K562 (cell line): Measurements from ENCODE around the gene MYOM3. TPM values are rescaled to one million over a fixed set of nuclear protein-coding genes. Genes with fewer than 3 reads are reported as not detected.

Source experiments
- ATAC-seq: fragments of 200-7000 bp; cut with Tn5 transposase; 3 replicates; pipeline ENCODE4 v1.9.1; 2020; ENCODE audit warnings: moderate library complexity
- BruUV-seq: library from RNA; stranded (reverse); fragments of 400-500 nt; replicated peaks from 2 replicates; lab custom pipeline; 2021; lab: Mats Ljungman, UMichigan
- CTCF ChIA-PET: fragments of 300-600 bp; formaldehyde crosslinking; extraction: SDS; loops from one replicate; lab custom pipeline; 2021; ENCODE audit warnings: low intra/inter-chr PET ratio; lab: Yijun Ruan, JAX
- POLR2A ChIA-PET: fragments of 300-600, 350-650 bp; sonication (Branson Sonifier 250); formaldehyde crosslinking; extraction: SDS; loops from one replicate; lab custom pipeline; 2021; ENCODE audit warnings: antibody characterized with exemption, inconsistent platforms; lab: Yijun Ruan, JAX
- DNase-seq, 4 experiments: peaks; one replicate each; pipeline versions ENCODE4 v3.0.0 to v3.0.0-alpha.2; 2011 to 2018; ENCODE audit warnings: low spot score in 3 of 4, mixed read lengths in 3 of 4; ENCODE audit errors: extremely low read depth in 1 of 4
- FAIRE-seq: peaks from 2 replicates; lab custom pipeline; 2011; peaks lifted over from hg19 to GRCh38; lab: Jason Lieb, UNC
- H2AFZ ChIP-seq: 2 replicates; pipeline ENCODE4 v1.6.0; 2011; ENCODE audit warnings: low read depth, low read length, control low read depth, inconsistent platforms
- H3K27ac ChIP-seq: fragments of 200-600 bp; 3 replicates; pipeline ENCODE4 v1.8.0; 2011; ENCODE audit warnings: low read depth, mild to moderate bottlenecking, control low read depth, inconsistent platforms, low read length, moderate library complexity, mixed read lengths; ENCODE audit errors: extremely low read depth
- H3K27me3 ChIP-seq, 2 experiments: fragments of 300-600 bp in 1 of 2; 2 replicates in 1 of 2; 3 replicates in 1 of 2; pipeline versions ENCODE4 v1.6.0 to v1.8.0; 2011; ENCODE audit warnings: inconsistent platforms in 2 of 2, low read length in 2 of 2, mild to moderate bottlenecking in 1 of 2, mixed read lengths in 1 of 2, moderate library complexity in 1 of 2; ENCODE audit not compliant: control insufficient read depth in 2 of 2, insufficient read depth in 2 of 2
- H3K36me3 ChIP-seq: fragments of 300-600 bp; 3 replicates; pipeline ENCODE4 v1.8.0; 2011; ENCODE audit warnings: mild to moderate bottlenecking, low read length, inconsistent platforms; ENCODE audit not compliant: control insufficient read depth, insufficient read depth
- H3K4me1 ChIP-seq, 2 experiments: fragments of 200-600 bp in 1 of 2; replicated peaks in 1 of 2; 2 replicates in 1 of 2; 3 replicates in 1 of 2; pipeline versions ENCODE4 v1.5.1 to v1.8.0; 2011; ENCODE audit warnings: inconsistent platforms in 2 of 2, low read length in 2 of 2, mild to moderate bottlenecking in 1 of 2, mixed read lengths in 1 of 2, moderate library complexity in 1 of 2; ENCODE audit not compliant: control insufficient read depth in 2 of 2, insufficient read depth in 2 of 2
- H3K4me2 ChIP-seq: 2 replicates; pipeline ENCODE4 v1.6.1; 2011; ENCODE audit warnings: low read length, control low read depth, inconsistent platforms, mixed read lengths; ENCODE audit not compliant: insufficient read depth
- H3K4me3 ChIP-seq: fragments of 200-600 bp; sonication (generic), shearing (Covaris generic); 2 replicates; pipeline ENCODE4 v1.5.1; 2016; ENCODE audit warnings: control low read depth, inconsistent platforms
- H3K79me2 ChIP-seq: fragments of 200-600 bp; 3 replicates; pipeline ENCODE4 v1.8.0; 2011; ENCODE audit warnings: low read length, inconsistent platforms; ENCODE audit not compliant: control insufficient read depth, insufficient read depth
- H3K9ac ChIP-seq, 2 experiments: 2 replicates each; pipeline versions ENCODE4 v1.6.0 to v1.6.1; 2011; ENCODE audit warnings: low read depth in 2 of 2, low read length in 2 of 2, control low read depth in 1 of 2, inconsistent platforms in 1 of 2, mild to moderate bottlenecking in 1 of 2, mixed read lengths in 1 of 2; ENCODE audit not compliant: insufficient read depth in 1 of 2
- H3K9me1 ChIP-seq: one replicate; pipeline ENCODE4 v1.6.0; 2011; ENCODE audit warnings: inconsistent platforms, mild to moderate bottlenecking, low read length, moderate library complexity; ENCODE audit not compliant: control insufficient read depth, insufficient read depth
- H3K9me3 ChIP-seq: replicated peaks from 2 replicates; pipeline ENCODE4 v1.5.1; 2011; ENCODE audit warnings: low read depth, low read length, inconsistent platforms; ENCODE audit not compliant: control insufficient read depth, insufficient read depth
- H4K20me1 ChIP-seq: replicated peaks from 2 replicates; pipeline ENCODE4 v1.6.1; 2011; ENCODE audit warnings: low read length, inconsistent platforms, mixed read lengths; ENCODE audit not compliant: control insufficient read depth, insufficient read depth
- BCL6 ChIP-seq: fragments of 250-450 bp; sonication (Bioruptor Pico); IDR thresholded peaks from 2 replicates; pipeline ENCODE4 v1.4.0; 2020
- CREB3L1 ChIP-seq: fragments of 450-650 bp; IDR thresholded peaks from 2 replicates; pipeline ENCODE4 v1.6.1; 2014; ENCODE audit warnings: low read depth, mild to moderate bottlenecking, moderate library complexity, borderline replicate concordance
- PTBP1 ChIP-seq: fragments of 200-400 bp; formaldehyde crosslinking; IDR thresholded peaks from 2 replicates; pipeline ENCODE4 v1.6.1; 2017; ENCODE audit warnings: low read depth, low read length
- RFX7 ChIP-seq: fragments of 250-450 bp; sonication (Bioruptor Pico); IDR thresholded peaks from 2 replicates; pipeline ENCODE4 v1.5.1; 2021; ENCODE audit warnings: mild to moderate bottlenecking
- RUNX1 ChIP-seq: sonication (generic); IDR thresholded peaks from 2 replicates; pipeline ENCODE4 v1.6.1; 2016; ENCODE audit warnings: antibody characterized with exemption, low read depth
- SETDB1 ChIP-seq: IDR thresholded peaks from one replicate; pipeline ENCODE4 v1.6.1; 2012; ENCODE audit warnings: low read length, control low read depth, inconsistent platforms
- TSHZ1 ChIP-seq: fragments of 250-450 bp; sonication (Bioruptor Pico); IDR thresholded peaks from 2 replicates; pipeline ENCODE4 v1.4.0; 2020; ENCODE audit warnings: mild to moderate bottlenecking, moderate library complexity
- ZBTB1 ChIP-seq: sonication (generic); formaldehyde crosslinking; IDR thresholded peaks from 2 replicates; pipeline ENCODE4 v1.8.1; 2023; ENCODE audit warnings: missing genetic modification reagents, low read depth, mild to moderate bottlenecking, borderline replicate concordance
- ZFP1 ChIP-seq: fragments of 450-650 bp; formaldehyde crosslinking; IDR thresholded peaks from 2 replicates; pipeline ENCODE4 v1.4.0; 2020; ENCODE audit warnings: mild to moderate bottlenecking, mixed read lengths
- ZNF79 ChIP-seq: fragments of 250-450 bp; sonication (Bioruptor Pico); IDR thresholded peaks from 2 replicates; pipeline ENCODE4 v1.4.0; 2020; ENCODE audit warnings: low read depth, mild to moderate bottlenecking, moderate library complexity
- WGBS: fragments of 100-300 bp; shearing (Covaris generic); methylation state at CpG from one replicate; pipeline ENCODE4 v1.1.6; 2016; ENCODE audit warnings: low coverage, mixed read lengths; ENCODE audit not compliant: insufficient coverage; ENCODE audit errors: missing lambda C conversion rate; 5-methylcytosine and 5-hydroxymethylcytosine counted together
- in situ Hi-C: fragments of 300-500 bp; cut with MboI; formaldehyde crosslinking; loops from 4 replicates; pipeline ENCODE4 v1.15.0; 2018; ENCODE audit warnings: inconsistent platforms, mixed read lengths
- intact Hi-C: fragments of 100-400 bp; cut with micrococcal nuclease; formaldehyde crosslinking; loops from 2 replicates; pipeline ENCODE4 v1.14.2; 2022
- polyA plus RNA-seq, 8 experiments: library from polyadenylated mRNA; depleted of rRNA in 4 of 8; stranded (reverse) in 5 of 8; unstranded in 3 of 8; fragments of >200 nt; fragmentation: Nextera tagmentation in 2 of 8; fragmentation: Illumina TruSeq in 1 of 8; extraction: Ambion mirVana in 2 of 8; extraction: Trizol in 1 of 8; gene quantifications; 2 replicates each; pipeline versions ENCODE4 v1.2.1 to v1.2.3, GENCODE V29; 2011 to 2014; ENCODE audit warnings: inconsistent platforms in 1 of 8, missing spikeins in 1 of 8
- total RNA-seq, 7 experiments: library from RNA; depleted of rRNA in 6 of 7; stranded (reverse); fragments of >200 nt in 6 of 7; fragmentation: Illumina TruSeq in 2 of 7; extraction: Trizol in 2 of 7; gene quantifications; 2 replicates each; pipeline versions ENCODE4 v1.2.1 to v1.2.3, GENCODE V29; 2011 to 2021; ENCODE audit warnings: low replicate concordance in 1 of 7
- TF ChIP-seq, protein P1 (sequence below): fragments of 450-650 bp; formaldehyde crosslinking; IDR thresholded peaks from 2 replicates; pipeline ENCODE4 v1.4.0; 2020; ENCODE audit warnings: mild to moderate bottlenecking
- TF ChIP-seq, protein P2 (sequence below): sonication (generic); formaldehyde crosslinking; IDR thresholded peaks from 2 replicates; pipeline ENCODE4 v1.8.0; 2022; ENCODE audit warnings: missing genetic modification reagents, mild to moderate bottlenecking, borderline replicate concordance
- TF ChIP-seq, protein P3 (sequence below): IDR thresholded peaks from 3 replicates; pipeline ENCODE4 v1.6.1; 2011; ENCODE audit warnings: borderline replicate concordance, mild to moderate bottlenecking; ENCODE audit not compliant: insufficient read length, insufficient read depth

Gene MYOM3
- total and polyA plus RNA-seq, 9 of the 15 experiments (the other 6 are each of a cell fraction or from before 2014, with no cell fraction given): 0.01 TPM; not detected in 8

DNA sequence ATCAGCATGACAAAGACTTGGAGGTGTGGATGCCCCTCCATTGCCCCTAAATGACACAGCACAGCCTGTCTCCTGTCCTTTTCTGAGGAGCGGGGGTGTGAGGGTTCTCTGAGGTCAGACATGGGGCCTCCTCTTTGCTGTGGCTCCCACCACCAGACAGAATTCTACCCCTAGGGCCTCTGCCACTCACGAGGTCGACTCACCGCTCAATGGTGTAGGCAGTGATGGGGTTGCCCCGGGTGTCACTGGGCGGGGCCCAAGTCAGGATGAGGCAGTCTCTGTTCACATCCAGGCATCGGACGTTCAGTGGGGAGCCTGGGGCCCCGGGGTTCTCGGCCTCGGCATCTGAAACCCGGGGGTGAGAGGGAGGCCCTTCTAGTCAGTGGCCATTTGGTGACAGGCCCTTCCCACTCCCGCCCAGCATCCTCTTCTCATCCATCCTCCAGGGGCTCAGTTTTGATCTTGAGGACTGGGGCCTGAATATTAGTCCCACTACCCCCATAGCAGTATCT, 19.9 kb downstream of the MYOM3 start:
- in situ Hi-C loops (no loop called here), intact Hi-C loops (no loop called here)
- Histone ChIP-seq H3K4me2 (no peak overlapping the region), H3K4me3 (no peak overlapping the region), H3K4me1 (no peaks in the 10 kb centered on the region), H3K9me1 (no peaks in the 10 kb centered on the region), H3K27ac (no peak overlapping the region), H3K36me3 (no peaks in the 10 kb centered on the region), H3K79me2 (no peaks in the 10 kb centered on the region), H3K9ac (no peak overlapping the region), H2AFZ (no peak overlapping the region), H3K27me3 (peaks cover 51 to 98% of the 10 kb centered on the region in 2 experiments), H4K20me1 (peaks cover 16% of the 10 kb centered on the region), H3K9me3 (no peaks in the 10 kb centered on the region)
- BruUV-seq: no TSS peak
- ChIA-PET CTCF (no interaction called here), POLR2A (no interaction called here)
- no peak for DNase-seq
- ATAC-seq: no peak
- FAIRE-seq: no peak
- 1% methylated on average over 13 of the region's 13 CpGs for WGBS
- TF ChIP-seq ZNF79 (CRISPR knock-in tag): no peak
- TF ChIP-seq TSHZ1 (CRISPR knock-in tag): no peak
- TF ChIP-seq BCL6: no peak
- no peak for TF ChIP-seq PTBP1
- TF ChIP-seq ZBTB1 (CRISPR knock-in tag): no peak
- TF ChIP-seq, protein P1, sequence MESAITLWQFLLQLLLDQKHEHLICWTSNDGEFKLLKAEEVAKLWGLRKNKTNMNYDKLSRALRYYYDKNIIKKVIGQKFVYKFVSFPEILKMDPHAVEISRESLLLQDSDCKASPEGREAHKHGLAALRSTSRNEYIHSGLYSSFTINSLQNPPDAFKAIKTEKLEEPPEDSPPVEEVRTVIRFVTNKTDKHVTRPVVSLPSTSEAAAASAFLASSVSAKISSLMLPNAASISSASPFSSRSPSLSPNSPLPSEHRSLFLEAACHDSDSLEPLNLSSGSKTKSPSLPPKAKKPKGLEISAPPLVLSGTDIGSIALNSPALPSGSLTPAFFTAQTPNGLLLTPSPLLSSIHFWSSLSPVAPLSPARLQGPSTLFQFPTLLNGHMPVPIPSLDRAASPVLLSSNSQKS (CRISPR knock-in tag): no peak
- TF ChIP-seq, protein P2, sequence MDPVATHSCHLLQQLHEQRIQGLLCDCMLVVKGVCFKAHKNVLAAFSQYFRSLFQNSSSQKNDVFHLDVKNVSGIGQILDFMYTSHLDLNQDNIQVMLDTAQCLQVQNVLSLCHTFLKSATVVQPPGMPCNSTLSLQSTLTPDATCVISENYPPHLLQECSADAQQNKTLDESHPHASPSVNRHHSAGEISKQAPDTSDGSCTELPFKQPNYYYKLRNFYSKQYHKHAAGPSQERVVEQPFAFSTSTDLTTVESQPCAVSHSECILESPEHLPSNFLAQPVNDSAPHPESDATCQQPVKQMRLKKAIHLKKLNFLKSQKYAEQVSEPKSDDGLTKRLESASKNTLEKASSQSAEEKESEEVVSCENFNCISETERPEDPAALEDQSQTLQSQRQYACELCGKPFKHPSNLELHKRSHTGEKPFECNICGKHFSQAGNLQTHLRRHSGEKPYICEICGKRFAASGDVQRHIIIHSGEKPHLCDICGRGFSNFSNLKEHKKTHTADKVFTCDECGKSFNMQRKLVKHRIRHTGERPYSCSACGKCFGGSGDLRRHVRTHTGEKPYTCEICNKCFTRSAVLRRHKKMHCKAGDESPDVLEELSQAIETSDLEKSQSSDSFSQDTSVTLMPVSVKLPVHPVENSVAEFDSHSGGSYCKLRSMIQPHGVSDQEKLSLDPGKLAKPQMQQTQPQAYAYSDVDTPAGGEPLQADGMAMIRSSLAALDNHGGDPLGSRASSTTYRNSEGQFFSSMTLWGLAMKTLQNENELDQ (CRISPR knock-in tag): no peak
- TF ChIP-seq, protein P3, sequence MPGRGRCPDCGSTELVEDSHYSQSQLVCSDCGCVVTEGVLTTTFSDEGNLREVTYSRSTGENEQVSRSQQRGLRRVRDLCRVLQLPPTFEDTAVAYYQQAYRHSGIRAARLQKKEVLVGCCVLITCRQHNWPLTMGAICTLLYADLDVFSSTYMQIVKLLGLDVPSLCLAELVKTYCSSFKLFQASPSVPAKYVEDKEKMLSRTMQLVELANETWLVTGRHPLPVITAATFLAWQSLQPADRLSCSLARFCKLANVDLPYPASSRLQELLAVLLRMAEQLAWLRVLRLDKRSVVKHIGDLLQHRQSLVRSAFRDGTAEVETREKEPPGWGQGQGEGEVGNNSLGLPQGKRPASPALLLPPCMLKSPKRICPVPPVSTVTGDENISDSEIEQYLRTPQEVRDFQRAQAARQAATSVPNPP: no peak
- no peak for TF ChIP-seq ZFP1
- no peak for TF ChIP-seq RUNX1
- no peak for TF ChIP-seq RFX7 (CRISPR knock-in tag)
- no peak for TF ChIP-seq CREB3L1
- TF ChIP-seq SETDB1: no peak
